Measurements from ENCODE around the gene RIT2. TPM values are rescaled to one million over a fixed set of nuclear protein-coding genes. Genes with fewer than 3 reads are reported as not detected.
A peak's percentile ranks its signal among the peaks of the same experiment; 100 is the strongest.

RIT2 gene
- total RNA-seq, 1 experiment from 2014 or later = 1.5 TPM

DNA sequence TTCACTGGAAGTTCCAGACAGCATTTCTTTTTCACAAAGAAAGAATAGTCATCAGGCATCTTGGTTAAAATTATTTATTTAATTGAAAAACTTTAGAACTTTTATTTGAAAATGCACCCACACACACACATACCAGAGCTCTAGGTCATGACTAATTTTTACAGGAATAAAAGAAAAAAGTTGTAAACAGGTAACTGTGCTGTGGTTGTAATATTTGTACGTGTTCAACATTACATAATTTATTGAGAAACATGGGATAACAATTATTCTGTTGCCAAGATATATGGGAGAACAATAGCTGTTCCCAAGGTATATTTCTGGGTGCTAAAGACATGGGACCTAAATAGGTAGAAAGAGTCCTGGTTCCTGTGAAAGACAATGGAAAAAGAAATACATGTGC is 104.9 kb downstream of the RIT2 start:
- ChIA-PET CTCF (no interaction called here), POLR2A (no interaction called here)
- Mint-ChIP-seq H3K27me3 (ENCODE audit: low read depth) (no peaks in the 10 kb centered on the region), H3K27ac (no peak overlapping the region), H3K36me3 (no peaks in the 10 kb centered on the region), H3K4me1 (peaks cover 38% of the 10 kb centered on the region), H3K4me3 (no peak overlapping the region), H3K9me3 (no peaks in the 10 kb centered on the region)
- TF ChIP-seq ATF1 (CRISPR knock-in tag; IDR thresholded peaks at IDR 0.05) (no peak), ZNF317 (CRISPR knock-in tag; IDR thresholded peaks at IDR 0.05; ENCODE audit: borderline replicate concordance, low read depth) (no peak), ZBTB21 (CRISPR knock-in tag; IDR thresholded peaks at IDR 0.05; ENCODE audit: borderline replicate concordance) (no peak), ZNF532 (CRISPR knock-in tag; IDR thresholded peaks at IDR 0.05; ENCODE audit: borderline replicate concordance) (no peak), SOX15 (CRISPR knock-in tag; IDR thresholded peaks at IDR 0.05) (no peak), FOXK1 (CRISPR knock-in tag; IDR thresholded peaks at IDR 0.05) (no peak), E2F5 (CRISPR knock-in tag; IDR thresholded peaks at IDR 0.05) (no peak), ZNF121 (CRISPR knock-in tag; IDR thresholded peaks at IDR 0.05) (no peak), PRDM15 (CRISPR knock-in tag; IDR thresholded peaks at IDR 0.05) (no peak), ZNF219 (CRISPR knock-in tag; IDR thresholded peaks at IDR 0.05; ENCODE audit: borderline replicate concordance) (no peak)
- TF ChIP-seq, protein P1, sequence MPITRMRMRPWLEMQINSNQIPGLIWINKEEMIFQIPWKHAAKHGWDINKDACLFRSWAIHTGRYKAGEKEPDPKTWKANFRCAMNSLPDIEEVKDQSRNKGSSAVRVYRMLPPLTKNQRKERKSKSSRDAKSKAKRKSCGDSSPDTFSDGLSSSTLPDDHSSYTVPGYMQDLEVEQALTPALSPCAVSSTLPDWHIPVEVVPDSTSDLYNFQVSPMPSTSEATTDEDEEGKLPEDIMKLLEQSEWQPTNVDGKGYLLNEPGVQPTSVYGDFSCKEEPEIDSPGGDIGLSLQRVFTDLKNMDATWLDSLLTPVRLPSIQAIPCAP (CRISPR knock-in tag; IDR thresholded peaks at IDR 0.05) = no peak
- ATAC-seq (no peak), DNase-seq (ENCODE audit: low spot score) (no peak)

GRCh38 chr18:43009674-43010073 is 105.8 kb downstream of the RIT2 start:
- Mint-ChIP-seq H3K9me3 (no peaks in the 10 kb centered on the region), H3K4me3 (no peak overlapping the region)

More at GRCh38 chr18:43009674-43010073, 105.8 kb downstream of the RIT2 start:
- ChIA-PET POLR2A (no interaction called here), CTCF (no interaction called here)
- Mint-ChIP-seq H3K36me3 (no peaks in the 10 kb centered on the region), H3K4me1 (peaks cover 44% of the 10 kb centered on the region), H3K27ac (peak overlapping the region; percentile 25; the same call in 1 of the 2 replicates), H3K27me3 (ENCODE audit: low read depth) (no peaks in the 10 kb centered on the region)
- ATAC-seq (no peak), DNase-seq (ENCODE audit: low spot score) (no peak)
- TF ChIP-seq NFATC4 (CRISPR knock-in tag; IDR thresholded peaks at IDR 0.05) (no peak), NR3C1 (CRISPR knock-in tag; conservative IDR thresholded peaks at IDR 0.05; ENCODE audit: low read depth) (no peak)
- TF ChIP-seq, protein P2, sequence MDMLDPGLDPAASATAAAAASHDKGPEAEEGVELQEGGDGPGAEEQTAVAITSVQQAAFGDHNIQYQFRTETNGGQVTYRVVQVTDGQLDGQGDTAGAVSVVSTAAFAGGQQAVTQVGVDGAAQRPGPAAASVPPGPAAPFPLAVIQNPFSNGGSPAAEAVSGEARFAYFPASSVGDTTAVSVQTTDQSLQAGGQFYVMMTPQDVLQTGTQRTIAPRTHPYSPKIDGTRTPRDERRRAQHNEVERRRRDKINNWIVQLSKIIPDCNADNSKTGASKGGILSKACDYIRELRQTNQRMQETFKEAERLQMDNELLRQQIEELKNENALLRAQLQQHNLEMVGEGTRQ (CRISPR knock-in tag; IDR thresholded peaks at IDR 0.05) = 0 out of 2 replicates have a peak, but pooled peaks have one; percentile 19
- TF ChIP-seq, protein P3, sequence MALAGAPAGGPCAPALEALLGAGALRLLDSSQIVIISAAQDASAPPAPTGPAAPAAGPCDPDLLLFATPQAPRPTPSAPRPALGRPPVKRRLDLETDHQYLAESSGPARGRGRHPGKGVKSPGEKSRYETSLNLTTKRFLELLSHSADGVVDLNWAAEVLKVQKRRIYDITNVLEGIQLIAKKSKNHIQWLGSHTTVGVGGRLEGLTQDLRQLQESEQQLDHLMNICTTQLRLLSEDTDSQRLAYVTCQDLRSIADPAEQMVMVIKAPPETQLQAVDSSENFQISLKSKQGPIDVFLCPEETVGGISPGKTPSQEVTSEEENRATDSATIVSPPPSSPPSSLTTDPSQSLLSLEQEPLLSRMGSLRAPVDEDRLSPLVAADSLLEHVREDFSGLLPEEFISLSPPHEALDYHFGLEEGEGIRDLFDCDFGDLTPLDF (CRISPR knock-in tag; IDR thresholded peaks at IDR 0.05) = no peak

Measured in WTC11 (cell line).